ENCODE results near the gene SLC25A2.

SLC25A2 gene

DNA sequence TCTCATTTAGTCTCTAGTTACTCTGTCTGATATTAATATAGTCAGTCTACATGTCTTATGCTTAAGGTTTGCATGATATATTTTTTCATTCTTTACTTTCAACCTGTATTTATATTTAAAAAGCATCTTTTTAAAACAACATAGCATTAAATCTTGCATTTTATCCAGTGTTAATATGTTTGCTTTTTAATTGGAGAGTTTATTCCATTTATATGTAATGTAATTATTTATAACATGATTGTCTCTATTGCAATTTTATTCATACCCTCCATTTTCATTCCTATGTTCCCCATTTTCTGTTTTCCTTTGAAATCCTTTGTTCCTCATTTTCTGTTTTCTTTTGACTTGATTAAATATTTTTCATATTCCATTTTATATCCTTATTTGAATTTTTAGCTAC, 45.4 kb downstream of the SLC25A2 start:
- TF ChIP-seq, protein P1, sequence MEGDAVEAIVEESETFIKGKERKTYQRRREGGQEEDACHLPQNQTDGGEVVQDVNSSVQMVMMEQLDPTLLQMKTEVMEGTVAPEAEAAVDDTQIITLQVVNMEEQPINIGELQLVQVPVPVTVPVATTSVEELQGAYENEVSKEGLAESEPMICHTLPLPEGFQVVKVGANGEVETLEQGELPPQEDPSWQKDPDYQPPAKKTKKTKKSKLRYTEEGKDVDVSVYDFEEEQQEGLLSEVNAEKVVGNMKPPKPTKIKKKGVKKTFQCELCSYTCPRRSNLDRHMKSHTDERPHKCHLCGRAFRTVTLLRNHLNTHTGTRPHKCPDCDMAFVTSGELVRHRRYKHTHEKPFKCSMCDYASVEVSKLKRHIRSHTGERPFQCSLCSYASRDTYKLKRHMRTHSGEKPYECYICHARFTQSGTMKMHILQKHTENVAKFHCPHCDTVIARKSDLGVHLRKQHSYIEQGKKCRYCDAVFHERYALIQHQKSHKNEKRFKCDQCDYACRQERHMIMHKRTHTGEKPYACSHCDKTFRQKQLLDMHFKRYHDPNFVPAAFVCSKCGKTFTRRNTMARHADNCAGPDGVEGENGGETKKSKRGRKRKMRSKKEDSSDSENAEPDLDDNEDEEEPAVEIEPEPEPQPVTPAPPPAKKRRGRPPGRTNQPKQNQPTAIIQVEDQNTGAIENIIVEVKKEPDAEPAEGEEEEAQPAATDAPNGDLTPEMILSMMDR (IDR thresholded peaks at IDR 0.05; ENCODE audit: control insufficient read depth, insufficient read depth, low read depth, low read length, missing control alignments) = no peak
- no peak for DNase-seq (ENCODE audit: low read depth)
- H3K4me3 ChIP-seq (ENCODE audit: control insufficient read depth, low read depth, low read length) = no peak overlapping the region
